ENCODE measurements around the gene HLA-DQA2.

DNA sequence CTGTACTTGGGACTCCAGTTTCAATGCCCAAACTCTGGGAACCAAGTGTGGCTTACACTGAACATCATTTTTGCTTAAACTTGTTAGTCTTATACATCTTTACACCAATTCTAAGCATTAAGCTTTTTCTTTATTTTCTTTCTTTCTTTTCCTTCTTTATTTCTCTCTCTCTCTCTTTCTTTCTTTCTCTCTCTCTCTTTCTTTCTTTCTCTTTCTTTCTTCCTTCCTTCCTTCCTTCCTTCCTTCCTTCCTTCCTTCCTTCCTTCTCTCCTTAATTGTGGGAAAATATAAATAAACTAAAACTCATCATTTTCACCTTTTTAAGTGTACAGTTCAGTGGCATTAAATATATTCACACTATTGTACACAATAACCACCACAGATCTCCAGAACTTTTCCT lies 31.6 kb upstream of the HLA-DQA2 start:
- TF ChIP-seq, protein P1, sequence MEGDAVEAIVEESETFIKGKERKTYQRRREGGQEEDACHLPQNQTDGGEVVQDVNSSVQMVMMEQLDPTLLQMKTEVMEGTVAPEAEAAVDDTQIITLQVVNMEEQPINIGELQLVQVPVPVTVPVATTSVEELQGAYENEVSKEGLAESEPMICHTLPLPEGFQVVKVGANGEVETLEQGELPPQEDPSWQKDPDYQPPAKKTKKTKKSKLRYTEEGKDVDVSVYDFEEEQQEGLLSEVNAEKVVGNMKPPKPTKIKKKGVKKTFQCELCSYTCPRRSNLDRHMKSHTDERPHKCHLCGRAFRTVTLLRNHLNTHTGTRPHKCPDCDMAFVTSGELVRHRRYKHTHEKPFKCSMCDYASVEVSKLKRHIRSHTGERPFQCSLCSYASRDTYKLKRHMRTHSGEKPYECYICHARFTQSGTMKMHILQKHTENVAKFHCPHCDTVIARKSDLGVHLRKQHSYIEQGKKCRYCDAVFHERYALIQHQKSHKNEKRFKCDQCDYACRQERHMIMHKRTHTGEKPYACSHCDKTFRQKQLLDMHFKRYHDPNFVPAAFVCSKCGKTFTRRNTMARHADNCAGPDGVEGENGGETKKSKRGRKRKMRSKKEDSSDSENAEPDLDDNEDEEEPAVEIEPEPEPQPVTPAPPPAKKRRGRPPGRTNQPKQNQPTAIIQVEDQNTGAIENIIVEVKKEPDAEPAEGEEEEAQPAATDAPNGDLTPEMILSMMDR (IDR thresholded peaks at IDR 0.05), result no peak
- no peak for TF ChIP-seq POLR2A (IDR thresholded peaks at IDR 0.05)

Measured in right lobe of liver (tissue), 4 donors.